Gastroesophageal sphincter (tissue), 4 donors: Measurements from ENCODE around the gene SWAP70. TPM values are rescaled to one million over a fixed set of nuclear protein-coding genes. Genes with fewer than 3 reads are reported as not detected.
A peak's percentile ranks its signal among the peaks of the same experiment; 100 is the strongest.

Experiments
- ATAC-seq: fragments of 150-250 bp; one replicate; pipeline ENCODE4 v1.9.1; 2016; ENCODE audit warnings: mild to moderate bottlenecking, moderate library complexity
- H3K27ac ChIP-seq, 4 donors: fragments of 200-600 bp; sonication (generic) in 3 of 4; 1 replicate in 3 of 4; 2 replicates in 1 of 4; pipeline ENCODE4 v1.5.1; 2016 to 2019
- H3K27me3 ChIP-seq: fragments of 200-600 bp; sonication (generic); one replicate; pipeline ENCODE4 v1.5.1; 2019
- H3K36me3 ChIP-seq, 2 donors: fragments of 200-600 bp; sonication (generic); one replicate each; pipeline ENCODE4 v1.5.1; 2019; ENCODE audit warnings: control low read depth in 1 of 2
- H3K4me1 ChIP-seq, 3 donors: fragments of 200-600 bp; sonication (generic); 1 replicate in 2 of 3; 2 replicates in 1 of 3; pipeline ENCODE4 v1.5.1; 2016 to 2019; ENCODE audit warnings: control low read depth in 2 of 3
- H3K4me3 ChIP-seq, 2 donors: fragments of 200-600 bp; sonication (generic); one replicate each; pipeline ENCODE4 v1.5.1; 2019; ENCODE audit warnings: mild to moderate bottlenecking in 1 of 2, moderate library complexity in 1 of 2
- H3K9me3 ChIP-seq, 3 donors: fragments of 200-600 bp; sonication (generic); one replicate each; pipeline ENCODE4 v1.5.1; 2017 to 2019; ENCODE audit warnings: control low read depth in 2 of 3
- EP300 ChIP-seq: sonication (generic); formaldehyde crosslinking; IDR thresholded peaks from one replicate; pipeline ENCODE4 v1.6.1; 2017; ENCODE audit warnings: antibody characterized with exemption, mild to moderate bottlenecking
- POLR2A ChIP-seq, 2 donors: fragments of 450-650 bp; IDR thresholded peaks; one replicate each; pipeline ENCODE4 v1.6.1; 2017; ENCODE audit warnings: antibody characterized with exemption in 2 of 2, mild to moderate bottlenecking in 2 of 2, moderate library complexity in 1 of 2
- POLR2AphosphoS5 ChIP-seq: sonication (generic); formaldehyde crosslinking; IDR thresholded peaks from one replicate; pipeline ENCODE4 v1.6.1; 2017; ENCODE audit warnings: antibody characterized with exemption
- WGBS, 2 donors: methylation state at CpG; one replicate each; pipeline ENCODE4 v1.1.5; 2018; ENCODE audit warnings: low coverage in 1 of 2; 5-methylcytosine and 5-hydroxymethylcytosine counted together
- total RNA-seq, 4 donors: library from RNA; depleted of rRNA; stranded (reverse); fragments of >200 nt; gene quantifications; one replicate each; pipeline ENCODE4 v1.1.0, GENCODE V29; 2016
- TF ChIP-seq, protein P1 (sequence below), 4 experiments: fragments of 200-600 bp in 2 of 4; fragments of 450-650 bp in 2 of 4; sonication (generic) in 1 of 4; IDR thresholded peaks; one replicate each; pipeline ENCODE4 v1.5.1; 2017 to 2019; ENCODE audit warnings: antibody characterized with exemption in 4 of 4, mild to moderate bottlenecking in 2 of 4, moderate library complexity in 2 of 4

SWAP70 gene
- total RNA-seq, 4 donors from 2014 or later = 32.2 to 65.9 (median 45.0) TPM

DNA sequence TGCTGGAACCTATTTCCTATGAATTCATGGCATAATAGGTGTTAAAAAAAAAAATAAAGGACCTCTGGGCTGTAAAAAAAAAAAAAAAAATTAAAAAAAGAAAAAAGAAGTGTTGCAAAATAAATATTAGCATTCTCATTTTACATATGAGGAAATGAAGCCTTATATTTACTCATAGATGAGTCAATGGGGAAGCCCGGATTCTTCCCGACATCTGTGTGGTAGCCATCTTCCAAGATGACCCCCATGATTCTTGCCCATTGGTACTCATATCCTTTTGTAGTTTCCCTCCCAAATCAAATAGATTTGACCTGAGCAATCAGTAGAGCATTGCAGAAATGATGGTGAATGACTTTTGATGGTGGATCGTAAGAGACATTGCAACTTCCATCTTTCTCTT is 3.0 kb upstream of the SWAP70 start:
- no peaks in the 10 kb centered on the region for H3K27me3 ChIP-seq
- TF ChIP-seq EP300 (no peak), POLR2A (IDR thresholded peaks at IDR 0.05) (no peak), POLR2AphosphoS5 (no peak)
- TF ChIP-seq, protein P1, sequence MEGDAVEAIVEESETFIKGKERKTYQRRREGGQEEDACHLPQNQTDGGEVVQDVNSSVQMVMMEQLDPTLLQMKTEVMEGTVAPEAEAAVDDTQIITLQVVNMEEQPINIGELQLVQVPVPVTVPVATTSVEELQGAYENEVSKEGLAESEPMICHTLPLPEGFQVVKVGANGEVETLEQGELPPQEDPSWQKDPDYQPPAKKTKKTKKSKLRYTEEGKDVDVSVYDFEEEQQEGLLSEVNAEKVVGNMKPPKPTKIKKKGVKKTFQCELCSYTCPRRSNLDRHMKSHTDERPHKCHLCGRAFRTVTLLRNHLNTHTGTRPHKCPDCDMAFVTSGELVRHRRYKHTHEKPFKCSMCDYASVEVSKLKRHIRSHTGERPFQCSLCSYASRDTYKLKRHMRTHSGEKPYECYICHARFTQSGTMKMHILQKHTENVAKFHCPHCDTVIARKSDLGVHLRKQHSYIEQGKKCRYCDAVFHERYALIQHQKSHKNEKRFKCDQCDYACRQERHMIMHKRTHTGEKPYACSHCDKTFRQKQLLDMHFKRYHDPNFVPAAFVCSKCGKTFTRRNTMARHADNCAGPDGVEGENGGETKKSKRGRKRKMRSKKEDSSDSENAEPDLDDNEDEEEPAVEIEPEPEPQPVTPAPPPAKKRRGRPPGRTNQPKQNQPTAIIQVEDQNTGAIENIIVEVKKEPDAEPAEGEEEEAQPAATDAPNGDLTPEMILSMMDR (IDR thresholded peaks at IDR 0.05) = no peak
- H3K27ac ChIP-seq = no peak overlapping the region
- no peak overlapping the region for H3K4me3 ChIP-seq
- no peak for ATAC-seq
- H3K9me3 ChIP-seq = peaks cover 0 to 10% (median 0%) of the 10 kb centered on the region in 3 donors
- 89 to 100% methylated on average over 3 of the region's 3 CpGs for WGBS, 2 donors
- H3K4me1 ChIP-seq = peaks cover 0 to 13% (median 0%) of the 10 kb centered on the region in 3 donors
- H3K36me3 ChIP-seq = no peaks in the 10 kb centered on the region

DNA sequence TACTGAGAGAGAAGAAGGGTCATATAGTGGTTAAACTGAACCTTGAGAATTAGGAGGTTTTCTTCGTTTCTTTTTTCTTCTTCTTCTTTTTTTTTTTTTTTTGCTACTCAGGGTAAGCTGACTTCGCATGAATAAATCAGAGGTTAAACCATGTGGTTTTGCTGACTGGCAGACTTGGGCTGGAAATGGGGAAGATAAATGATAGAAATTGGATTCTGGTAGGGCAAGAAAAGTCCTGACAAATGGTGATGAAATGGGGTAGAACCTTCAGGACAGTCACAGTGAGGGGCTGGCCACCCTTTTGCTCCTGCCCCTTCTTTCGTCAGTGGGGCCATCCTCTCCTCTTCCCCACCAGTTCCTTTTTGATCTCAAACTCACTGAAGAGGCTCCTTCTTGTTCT is 1.6 kb upstream of the SWAP70 start:
- H3K4me1 ChIP-seq = peaks cover 0 to 14% (median 0%) of the 10 kb centered on the region in 3 donors
- ATAC-seq = no peak
- H3K9me3 ChIP-seq = peaks cover 0 to 12% (median 0%) of the 10 kb centered on the region in 3 donors
- TF ChIP-seq EP300 (no peak), POLR2AphosphoS5 (no peak), POLR2A (IDR thresholded peaks at IDR 0.05) (no peak)
- TF ChIP-seq, protein P1 (IDR thresholded peaks at IDR 0.05) = no peak
- H3K4me3 ChIP-seq = no peak overlapping the region
- 59 to 70% methylated on average over 3 of the region's 3 CpGs for whole genome bisulfite sequencing, 2 donors
- H3K27me3 ChIP-seq = no peaks in the 10 kb centered on the region
- peak overlapping the region in 2 of 4 donors; percentile 95 to 97 for H3K27ac ChIP-seq
- no peaks in the 10 kb centered on the region for H3K36me3 ChIP-seq

DNA sequence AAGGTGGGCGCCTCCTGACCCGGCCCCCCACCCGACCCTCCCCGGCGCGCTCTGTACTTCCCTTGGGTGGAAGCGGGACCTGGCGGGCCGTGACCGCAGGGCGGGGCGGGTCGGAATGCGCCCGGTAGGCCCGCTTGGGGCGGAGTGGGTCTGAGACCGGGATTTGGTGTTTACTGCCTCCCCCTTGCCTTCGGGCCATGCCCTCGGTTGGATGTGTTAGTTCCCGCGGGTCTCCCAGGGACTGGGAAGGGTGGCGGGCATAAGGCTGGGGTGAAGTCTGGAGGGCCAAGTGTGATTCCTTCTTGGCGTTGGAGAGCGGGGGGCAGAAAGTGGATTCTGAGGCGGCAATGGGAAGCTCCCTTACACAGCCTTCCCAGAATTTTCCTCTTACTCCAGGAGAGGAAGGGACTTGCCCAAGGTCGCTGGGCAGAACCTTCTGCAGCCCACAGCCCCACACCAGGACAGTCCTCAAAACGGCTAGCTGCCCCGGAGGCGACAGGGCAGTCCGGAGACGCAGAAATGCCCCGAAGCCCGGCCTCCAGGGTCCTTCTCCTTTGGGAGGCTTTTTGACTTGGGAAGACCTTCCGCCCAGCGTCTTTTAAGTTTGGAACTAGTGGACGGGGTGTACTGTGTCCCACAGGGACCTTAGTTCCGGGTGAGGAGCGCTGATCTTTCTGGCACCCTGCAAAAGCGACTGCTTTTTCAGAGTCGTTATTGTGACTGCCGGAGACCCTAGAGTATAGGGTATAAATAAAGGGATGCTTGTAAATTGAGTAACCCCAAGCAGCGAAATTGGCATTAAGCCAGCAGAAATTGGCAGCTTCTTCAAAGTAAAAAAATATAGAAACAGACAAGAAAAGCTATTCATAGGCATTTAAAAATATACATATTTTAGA is 647 bp downstream of the SWAP70 start:
- H3K4me1 ChIP-seq = peaks cover 0 to 26% (median 0%) of the 10 kb centered on the region in 3 donors
- no peaks in the 10 kb centered on the region for H3K27me3 ChIP-seq
- no peaks in the 10 kb centered on the region for H3K36me3 ChIP-seq
- H3K27ac ChIP-seq = peak overlapping the region; percentile 95 to 98 (median 96)
- peak; percentile 69 for ATAC-seq
- TF ChIP-seq, protein P1 (IDR thresholded peaks at IDR 0.05) = no peak
- no peak for TF ChIP-seq POLR2AphosphoS5
- no peak for TF ChIP-seq EP300
- TF ChIP-seq POLR2A (IDR thresholded peaks at IDR 0.05) = no peak
- peak overlapping the region; percentile 96 to 98 for H3K4me3 ChIP-seq
- peaks cover 0 to 12% (median 0%) of the 10 kb centered on the region in 3 donors for H3K9me3 ChIP-seq
- 0 to 4% methylated on average over 2 to 7 of the region's 43 CpGs for WGBS, 2 donors

DNA sequence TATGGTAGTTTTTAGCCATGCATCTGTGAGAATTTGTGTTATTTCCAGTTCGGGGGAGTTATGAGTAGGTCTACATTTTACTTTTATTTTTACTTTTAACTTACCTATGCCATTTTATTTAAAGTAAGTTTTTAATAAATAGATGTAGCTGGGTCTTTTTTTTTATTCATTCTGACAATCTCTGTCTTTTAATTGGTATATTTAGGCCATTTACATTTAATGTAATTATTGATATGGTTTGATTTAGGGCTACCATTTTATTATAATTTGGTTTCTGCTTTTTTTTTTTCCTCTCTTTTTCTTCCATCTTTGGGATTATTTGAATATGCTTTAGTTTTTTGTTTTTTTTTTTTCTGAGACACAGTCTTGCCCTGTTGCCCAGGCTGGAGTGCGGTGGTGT is 1.9 kb downstream of the SWAP70 start:
- WGBS, 2 donors = 97 to 100% methylated on average over 1 to 2 of the region's 2 CpGs
- no peaks in the 10 kb centered on the region for H3K27me3 ChIP-seq
- peaks cover 0 to 26% (median 0%) of the 10 kb centered on the region in 3 donors for H3K4me1 ChIP-seq
- TF ChIP-seq, protein P1 (IDR thresholded peaks at IDR 0.05) = no peak
- no peak for TF ChIP-seq POLR2AphosphoS5
- no peak for TF ChIP-seq POLR2A (IDR thresholded peaks at IDR 0.05)
- TF ChIP-seq EP300 = no peak
- peaks cover 0 to 12% (median 0%) of the 10 kb centered on the region in 3 donors for H3K9me3 ChIP-seq
- no peak for ATAC-seq
- peak overlapping the region in 1 of 4 donors; percentile 97 for H3K27ac ChIP-seq
- H3K36me3 ChIP-seq = no peaks in the 10 kb centered on the region
- H3K4me3 ChIP-seq = no peak overlapping the region
